ENCODE measurements around the gene PLPPR3.
"Not testable (repeated sequence)": the region's sequence is repeated elsewhere in the genome, so short reads cannot be mapped to it uniquely, and the experiment has no call there.

The PLPPR3 gene

GRCh38 chr19:853614-854220, 32.0 kb upstream of the PLPPR3 start:
- DNase-seq: not testable (repeated sequence)

GRCh38 chr19:853014-853585, 31.3 kb upstream of the PLPPR3 start:
- no peak for DNase-seq

DNA sequence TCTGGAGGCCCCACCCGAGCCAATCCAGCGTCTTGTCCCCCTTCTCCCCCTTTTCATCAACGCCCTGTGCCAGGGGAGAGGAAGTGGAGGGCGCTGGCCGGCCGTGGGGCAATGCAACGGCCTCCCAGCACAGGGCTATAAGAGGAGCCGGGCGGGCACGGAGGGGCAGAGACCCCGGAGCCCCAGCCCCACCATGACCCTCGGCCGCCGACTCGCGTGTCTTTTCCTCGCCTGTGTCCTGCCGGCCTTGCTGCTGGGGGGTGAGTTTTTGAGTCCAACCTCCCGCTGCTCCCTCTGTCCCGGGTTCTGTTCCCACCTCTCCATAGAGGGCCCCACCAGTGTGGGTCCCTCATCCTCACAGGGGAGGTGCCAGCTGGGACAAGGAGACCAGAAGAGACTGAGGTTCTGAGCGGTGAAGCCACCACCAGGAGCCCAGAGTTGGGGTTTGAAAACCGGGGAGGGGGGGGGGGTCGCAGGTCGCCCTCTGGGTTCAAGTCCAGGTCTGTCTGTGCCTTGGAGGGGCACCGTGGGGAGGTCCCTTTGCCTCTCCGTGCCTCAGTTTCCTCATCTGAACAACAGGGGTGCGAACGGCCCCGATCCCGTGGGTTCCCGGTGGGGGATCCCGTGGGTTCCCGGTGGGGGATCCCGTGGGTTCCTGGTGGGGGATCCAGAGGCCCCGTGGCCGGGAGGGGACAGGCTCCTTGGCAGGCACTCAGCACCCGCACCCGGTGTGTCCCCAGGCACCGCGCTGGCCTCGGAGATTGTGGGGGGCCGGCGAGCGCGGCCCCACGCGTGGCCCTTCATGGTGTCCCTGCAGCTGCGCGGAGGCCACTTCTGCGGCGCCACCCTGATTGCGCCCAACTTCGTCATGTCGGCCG, 30.6 kb upstream of the PLPPR3 start, which contains the start of gene ELANE:
Gene ELANE (plus strand): TSS at position 168 of the 878 bp plus-strand sequence. CDS start 26 bp downstream, at position 194.
- no peak for DNase-seq

DNA sequence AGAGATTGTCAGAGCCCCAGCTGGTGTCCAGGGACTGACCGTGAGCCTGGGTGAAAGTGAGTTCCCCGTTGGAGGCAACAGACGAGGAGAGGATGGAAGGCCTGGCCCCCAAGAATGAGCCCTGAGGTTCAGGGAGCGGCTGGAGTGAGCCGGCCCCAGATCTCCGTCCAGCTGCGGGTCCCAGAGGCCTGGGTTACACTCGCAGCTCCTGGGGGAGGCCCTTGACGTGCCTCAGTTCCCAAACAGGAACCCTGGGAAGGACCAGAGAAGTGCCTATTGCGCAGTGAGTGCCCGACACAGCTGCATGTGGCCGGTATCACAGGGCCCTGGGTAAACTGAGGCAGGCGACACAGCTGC, 29.2 kb upstream of the PLPPR3 start:
- no peak for DNase-seq

DNA sequence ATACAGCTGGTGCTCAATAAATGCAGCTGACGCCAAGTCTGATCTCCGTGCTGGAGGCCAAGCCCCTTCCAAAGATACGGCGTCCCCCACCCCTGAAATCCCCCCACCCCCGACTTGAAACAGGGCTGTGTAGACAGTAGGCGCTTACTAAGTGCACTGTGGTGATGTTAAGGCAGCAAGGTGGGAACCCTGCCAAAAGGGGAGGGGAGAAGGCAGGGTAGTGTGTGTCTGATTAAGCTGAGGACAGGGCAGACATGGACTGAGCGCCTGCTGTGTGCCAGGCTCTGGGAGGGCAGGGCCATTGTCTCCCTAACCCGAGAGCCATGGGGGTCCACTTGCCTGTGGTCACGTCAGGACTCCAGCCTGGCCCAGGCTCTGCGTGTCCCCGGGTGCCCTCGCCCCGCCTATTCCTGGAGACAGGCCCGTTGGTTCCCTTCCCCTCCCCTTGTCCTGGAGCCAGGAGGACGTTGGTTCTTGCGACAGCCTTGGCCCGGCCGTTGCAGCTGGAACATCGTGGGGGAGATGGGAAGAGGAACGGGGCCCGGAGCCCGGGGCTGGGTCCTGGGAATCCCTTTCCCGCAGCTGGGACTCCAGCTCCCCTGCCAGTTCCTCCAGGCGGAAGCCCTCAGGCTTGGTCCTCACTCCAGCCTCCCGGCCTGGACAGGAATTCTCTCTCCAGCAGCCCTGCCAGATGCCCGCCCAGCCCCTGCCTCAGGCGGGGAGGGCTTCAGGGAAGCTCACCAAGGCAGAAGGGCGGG, 28.6 kb upstream of the PLPPR3 start:
- DNase-seq: no peak

DNA sequence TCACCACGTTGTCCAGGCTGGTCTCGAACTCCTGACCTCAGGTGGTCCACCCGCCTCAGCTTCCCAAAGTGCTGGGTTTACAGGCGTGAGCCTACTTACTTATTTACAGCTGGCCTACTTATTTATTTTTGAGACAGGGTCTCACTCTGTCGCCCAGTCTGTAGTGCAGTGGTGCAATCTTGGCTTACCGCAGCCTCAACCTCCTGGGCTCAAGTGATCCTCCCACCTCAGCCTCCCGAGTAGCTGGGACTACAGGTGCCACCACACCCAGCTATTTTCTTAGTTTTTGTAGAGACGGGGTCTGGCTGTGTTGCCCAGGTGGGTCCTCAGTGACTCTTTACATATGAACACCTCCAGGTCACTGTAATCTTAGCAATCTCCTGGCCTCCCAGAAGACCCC, 27.4 kb upstream of the PLPPR3 start:
- DNase-seq: not testable (repeated sequence)

DNA sequence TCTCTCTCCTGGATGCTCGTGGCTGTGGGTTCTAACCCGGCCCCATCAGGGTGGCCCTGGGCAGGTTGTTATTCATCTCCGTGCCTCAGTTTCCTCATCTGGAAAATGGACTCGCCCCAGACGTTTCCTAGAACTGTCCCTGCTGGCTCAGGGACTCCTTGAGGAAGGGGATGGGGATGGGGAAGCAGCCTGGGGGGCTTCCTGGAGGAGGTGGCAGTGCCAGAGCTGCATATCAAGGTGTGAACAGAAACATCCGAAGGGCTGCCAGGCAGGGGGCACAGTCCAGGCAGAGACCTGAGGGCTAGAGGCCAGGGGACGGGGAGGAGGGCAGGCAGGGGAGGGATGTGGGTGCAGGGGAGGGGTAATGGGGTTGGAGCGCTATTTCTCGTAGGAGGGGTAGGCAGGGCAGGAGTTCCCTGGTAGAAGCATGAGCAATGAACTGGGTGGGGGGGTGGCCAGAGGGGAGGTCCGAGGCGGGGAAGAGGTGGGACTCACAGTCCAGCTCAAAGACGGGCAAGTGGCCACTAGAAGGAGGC, 26.7 kb upstream of the PLPPR3 start:
- DNase-seq: no peak

DNA sequence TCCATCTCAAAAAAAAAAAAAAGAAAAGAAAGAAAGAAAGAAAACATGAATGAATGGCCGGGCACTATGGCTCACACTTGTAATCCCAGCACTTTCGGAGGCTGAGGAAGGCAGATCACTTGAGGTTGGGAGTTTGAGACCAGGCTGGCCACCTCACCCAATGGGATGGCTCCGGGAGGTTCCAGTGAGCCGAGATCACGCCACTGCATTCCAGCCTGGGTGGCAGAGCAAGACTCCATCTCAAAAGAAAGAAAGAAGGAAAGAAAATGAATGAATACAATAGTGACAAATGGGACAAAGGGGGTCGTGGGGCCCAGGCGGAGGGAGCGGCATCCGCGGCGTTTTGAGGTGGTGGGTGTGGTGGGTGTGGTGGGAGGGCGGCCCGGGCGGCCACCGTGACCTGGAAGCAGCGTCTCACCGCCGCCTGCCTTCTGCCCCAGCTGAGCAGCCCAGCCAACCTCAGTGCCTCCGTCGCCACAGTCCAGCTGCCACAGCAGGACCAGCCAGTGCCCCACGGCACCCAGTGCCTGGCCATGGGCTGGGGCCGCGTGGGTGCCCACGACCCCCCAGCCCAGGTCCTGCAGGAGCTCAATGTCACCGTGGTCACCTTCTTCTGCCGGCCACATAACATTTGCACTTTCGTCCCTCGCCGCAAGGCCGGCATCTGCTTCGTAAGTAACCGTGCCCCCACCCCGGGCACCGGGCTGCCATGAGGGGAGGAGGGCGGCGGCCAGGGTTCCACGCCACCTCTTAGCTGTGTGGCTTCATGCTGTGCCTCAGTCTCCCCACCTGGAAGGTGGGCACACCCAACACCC, 24.2 kb upstream of the PLPPR3 start:
- no peak for DNase-seq

- no peak for DNase-seq
Measured at GRCh38 chr19:844546-844971, 22.8 kb upstream of the PLPPR3 start.

DNA sequence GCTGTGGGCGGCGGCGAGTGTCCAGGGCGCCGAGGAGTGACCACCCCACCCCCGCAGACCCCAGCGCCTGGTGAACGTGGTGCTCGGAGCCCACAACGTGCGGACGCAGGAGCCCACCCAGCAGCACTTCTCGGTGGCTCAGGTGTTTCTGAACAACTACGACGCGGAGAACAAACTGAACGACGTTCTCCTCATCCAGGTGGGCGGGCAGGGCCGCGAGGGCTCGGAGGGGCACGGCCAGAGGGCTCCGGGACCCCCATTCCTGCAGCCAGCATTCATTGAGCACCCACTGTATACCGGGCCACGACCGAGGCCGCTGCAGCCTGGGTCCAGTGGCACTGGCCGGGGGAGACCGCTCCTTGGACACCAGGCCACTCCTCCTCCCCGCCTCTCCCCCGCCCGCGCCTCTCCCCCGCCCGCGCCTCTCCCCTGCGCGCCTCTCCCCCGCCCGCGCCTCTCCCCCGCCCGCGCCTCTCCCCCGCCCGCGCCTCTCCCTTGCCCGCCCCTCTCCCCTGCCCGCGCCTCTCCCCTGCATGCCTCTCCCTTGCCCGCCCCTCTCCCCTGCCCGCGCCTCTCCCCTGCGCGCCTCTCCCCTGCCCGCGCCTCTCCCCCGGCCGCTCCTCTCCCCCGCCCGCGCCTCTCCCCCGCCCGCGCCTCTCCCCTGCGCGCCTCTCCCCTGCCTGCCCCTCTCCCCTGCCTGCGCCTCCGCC, 22.2 kb upstream of the PLPPR3 start:
- no peak for DNase-seq

DNA sequence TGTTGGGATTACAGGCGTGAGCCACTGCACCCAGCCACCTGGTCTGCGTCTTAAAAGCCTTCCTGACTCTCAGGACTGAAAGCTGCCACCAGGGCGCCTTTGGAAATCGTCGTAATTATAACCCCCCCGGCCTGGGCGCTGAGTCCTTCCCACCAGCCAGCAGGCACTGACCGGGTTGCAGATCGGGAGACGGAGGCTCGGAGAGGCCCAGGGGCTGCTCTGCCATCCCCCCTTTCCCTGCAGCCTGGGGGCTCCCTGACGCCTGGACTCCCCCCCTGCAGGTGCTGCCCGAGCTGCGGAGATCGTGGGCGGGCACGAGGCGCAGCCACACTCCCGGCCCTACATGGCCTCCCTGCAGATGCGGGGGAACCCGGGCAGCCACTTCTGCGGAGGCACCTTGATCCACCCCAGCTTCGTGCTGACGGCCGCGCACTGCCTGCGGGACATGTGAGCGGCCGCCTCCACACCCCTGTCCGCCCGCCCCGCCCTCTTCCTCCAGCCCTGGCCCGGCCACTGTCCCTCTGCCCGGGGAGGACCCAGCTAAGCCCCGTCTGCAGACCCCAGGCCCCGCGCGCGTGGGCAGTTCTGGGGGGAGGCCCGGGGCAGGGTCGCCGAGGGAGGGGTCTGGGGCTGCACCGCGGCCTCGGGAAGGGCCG, 21.6 kb upstream of the PLPPR3 start:
- no peak for DNase-seq

- not testable (repeated sequence) for DNase-seq
Measured at GRCh38 chr19:842802-843179, 21.0 kb upstream of the PLPPR3 start.

DNA sequence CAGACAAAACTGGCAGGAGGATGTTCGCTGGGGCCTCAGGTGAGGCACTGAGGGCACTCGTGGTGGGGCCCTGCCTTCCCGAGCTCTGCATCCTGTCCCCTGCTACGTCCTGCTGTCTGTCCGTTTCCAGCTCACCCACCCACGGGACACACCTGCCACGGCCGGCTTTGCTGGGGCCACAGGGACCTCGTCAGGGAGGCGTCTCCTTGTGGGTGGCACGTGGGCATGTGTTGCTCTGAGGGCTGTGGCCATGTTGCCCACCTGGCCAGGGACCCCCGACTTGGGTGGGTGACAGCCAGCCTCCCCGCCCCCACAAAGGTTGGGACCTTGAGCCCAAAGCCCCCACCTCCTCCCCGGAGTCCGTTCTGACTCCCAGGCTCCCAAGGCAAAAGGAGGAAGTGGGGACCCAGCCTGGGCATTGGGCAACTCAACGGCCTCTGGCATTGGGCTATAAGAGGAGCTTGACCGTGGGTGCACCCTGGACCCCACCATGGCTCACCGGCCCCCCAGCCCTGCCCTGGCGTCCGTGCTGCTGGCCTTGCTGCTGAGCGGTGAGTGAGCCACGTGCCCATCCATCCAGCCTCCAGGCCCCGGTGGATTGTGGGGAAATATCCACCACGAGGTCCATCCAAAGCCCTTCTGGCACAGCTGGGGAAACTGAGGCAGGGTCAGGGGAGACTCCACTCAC, 18.9 kb upstream of the PLPPR3 start, which contains the start of gene PRTN3:
Gene PRTN3 (plus strand): TSS at position 481 of the 688 bp plus-strand sequence. CDS start 10 bp downstream, at position 491.
- DNase-seq: no peak

- no peak for DNase-seq
Measured at GRCh38 chr19:835210-835810, 13.6 kb upstream of the PLPPR3 start.

DNA sequence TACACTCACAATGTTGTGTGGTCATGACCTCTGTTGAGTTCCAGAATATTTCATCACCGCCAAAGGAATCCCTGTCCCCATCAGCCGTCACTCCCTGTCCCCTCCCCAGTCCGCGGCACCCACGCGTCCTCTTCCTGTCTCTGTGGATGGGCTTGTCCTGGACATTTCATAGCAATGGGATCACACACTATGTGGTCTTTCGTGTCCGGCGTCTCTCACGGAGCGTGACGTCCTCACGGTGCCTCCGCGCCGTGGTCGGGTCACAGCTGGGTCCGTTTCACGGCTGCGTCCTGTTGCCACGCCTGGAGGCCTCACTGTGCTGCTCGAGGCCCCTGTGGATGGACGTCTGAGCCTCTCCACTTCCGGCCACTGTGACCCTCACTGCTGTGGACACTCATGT, 12.5 kb upstream of the PLPPR3 start:
- DNase-seq: no peak

DNA sequence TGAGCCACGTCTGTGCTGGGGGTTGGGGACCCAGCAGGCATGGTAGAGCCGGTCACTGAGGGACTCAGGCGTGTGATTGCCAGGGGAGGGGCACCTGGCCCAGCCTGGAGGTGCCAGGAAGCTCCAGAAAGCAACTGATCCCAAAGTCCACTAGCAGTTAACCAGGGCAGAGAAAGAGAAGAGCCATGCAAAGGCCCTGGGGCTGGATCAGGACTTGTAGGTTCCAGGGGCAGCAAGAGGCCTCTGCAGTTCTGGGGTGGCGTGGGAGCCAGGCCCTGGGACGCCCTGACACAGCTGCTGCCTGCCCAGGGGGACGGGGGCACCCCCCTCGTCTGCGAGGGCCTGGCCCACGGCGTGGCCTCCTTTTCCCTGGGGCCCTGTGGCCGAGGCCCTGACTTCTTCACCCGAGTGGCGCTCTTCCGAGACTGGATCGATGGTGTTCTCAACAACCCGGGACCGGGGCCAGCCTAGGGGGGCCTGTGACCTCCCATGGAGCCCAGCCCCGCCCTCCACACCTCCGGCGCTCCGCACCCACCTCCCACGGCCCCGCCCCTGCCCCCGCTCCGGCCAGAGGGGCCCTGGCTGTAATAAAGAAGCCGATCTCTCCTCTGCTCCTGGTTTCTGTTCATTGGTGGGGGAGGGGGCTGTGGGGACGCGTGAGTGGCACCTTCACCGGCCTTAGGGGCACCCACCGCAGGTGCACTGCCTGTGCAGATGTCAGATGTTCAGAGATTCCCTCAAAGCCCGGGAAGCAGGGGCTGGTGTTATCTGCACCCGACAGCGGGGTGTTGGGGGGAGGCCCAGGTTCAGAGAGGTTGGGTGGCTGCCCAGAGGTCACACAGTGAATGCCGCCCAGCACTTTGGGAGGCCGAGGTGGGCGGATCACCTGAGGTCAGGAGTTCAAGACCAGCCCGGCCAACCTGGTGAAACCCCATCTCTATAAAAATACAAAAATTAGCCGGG, 9.9 kb upstream of the PLPPR3 start:
- no peak for DNase-seq

DNA sequence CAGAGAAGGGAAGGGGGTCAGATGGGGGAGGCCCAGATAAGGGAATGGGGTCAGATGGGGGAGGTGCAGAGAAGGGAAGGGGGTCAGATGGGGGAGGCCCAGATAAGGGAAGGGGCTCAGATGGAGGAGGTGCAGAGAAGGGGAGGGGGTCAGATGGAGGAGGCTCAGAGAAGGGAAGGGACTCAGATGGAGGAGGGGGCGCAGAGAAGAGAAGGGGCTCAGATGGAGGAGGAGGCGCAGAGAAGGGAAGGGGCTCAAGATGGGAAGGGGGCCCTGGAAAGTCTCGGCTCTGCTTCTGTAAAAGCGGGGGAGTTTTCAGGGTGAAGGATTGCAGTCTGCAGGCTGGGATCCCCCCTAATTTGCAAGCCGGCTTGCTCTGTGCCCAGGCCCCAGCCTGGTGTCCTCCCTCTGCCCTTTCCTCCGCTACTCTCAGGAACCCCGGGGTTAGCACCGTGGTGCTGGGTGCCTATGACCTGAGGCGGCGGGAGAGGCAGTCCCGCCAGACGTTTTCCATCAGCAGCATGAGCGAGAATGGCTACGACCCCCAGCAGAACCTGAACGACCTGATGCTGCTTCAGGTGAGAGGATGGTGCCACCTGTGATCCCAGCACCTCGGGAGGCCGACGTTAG, 7.5 kb upstream of the PLPPR3 start:
- DNase-seq: no peak

Measured in effector CD4-positive, alpha-beta T cell (primary cell).